ENCODE results near the gene TERF2IP.

TERF2IP gene

DNA sequence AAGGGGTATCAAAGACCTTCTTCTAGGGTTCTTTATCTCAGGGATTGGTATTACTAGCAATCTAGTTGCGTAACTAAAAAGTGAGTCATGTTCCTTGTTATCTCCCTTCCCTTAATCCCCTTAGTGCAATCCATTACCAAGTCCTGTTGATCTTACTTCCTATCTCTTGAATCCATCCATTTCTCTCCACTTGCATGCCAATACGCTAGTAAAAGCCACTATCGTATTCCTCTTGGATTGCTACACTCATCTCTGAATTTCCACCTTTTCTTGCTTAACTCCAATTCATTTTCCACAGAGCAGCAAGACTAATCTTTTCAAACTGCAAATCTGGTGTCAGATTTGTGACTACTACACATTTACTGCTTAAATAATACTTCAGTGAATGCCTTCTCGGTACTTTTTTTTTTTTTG, 22.6 kb upstream of the TERF2IP start:
- no peak for TF ChIP-seq GATA3 (IDR thresholded peaks at IDR 0.05; ENCODE audit: low read depth, low read length)

- TF ChIP-seq GATA2 (IDR thresholded peaks at IDR 0.05; ENCODE audit: low read depth, low read length), result no peak
- no peak for TF ChIP-seq GATA3 (IDR thresholded peaks at IDR 0.05; ENCODE audit: low read depth, low read length)
Observed at GRCh38 chr16:75626806-75627205, 20.8 kb upstream of the TERF2IP start.

DNA sequence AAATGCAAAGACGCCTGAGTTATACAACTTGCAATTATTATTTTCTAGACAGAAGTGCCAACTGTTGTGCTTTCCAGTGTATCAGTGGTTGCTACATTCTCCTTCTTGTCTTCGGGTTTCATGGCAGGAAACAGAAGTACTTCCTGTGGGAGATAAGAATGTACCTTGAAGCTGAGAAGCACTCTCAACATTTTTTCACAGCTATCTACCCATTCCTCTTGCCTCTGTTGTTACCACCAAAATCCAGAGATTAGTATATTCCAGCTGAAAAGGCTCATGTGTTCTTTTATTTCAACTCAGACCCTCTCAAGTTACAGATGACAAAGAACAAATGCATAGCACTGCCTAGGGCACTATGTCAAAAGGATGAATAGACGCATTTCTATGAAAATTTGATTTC, 19.7 kb upstream of the TERF2IP start:
- TF ChIP-seq GATA2 (IDR thresholded peaks at IDR 0.05; ENCODE audit: low read depth, low read length) (no peak), GATA3 (IDR thresholded peaks at IDR 0.05; ENCODE audit: low read depth, low read length) (no peak)

DNA sequence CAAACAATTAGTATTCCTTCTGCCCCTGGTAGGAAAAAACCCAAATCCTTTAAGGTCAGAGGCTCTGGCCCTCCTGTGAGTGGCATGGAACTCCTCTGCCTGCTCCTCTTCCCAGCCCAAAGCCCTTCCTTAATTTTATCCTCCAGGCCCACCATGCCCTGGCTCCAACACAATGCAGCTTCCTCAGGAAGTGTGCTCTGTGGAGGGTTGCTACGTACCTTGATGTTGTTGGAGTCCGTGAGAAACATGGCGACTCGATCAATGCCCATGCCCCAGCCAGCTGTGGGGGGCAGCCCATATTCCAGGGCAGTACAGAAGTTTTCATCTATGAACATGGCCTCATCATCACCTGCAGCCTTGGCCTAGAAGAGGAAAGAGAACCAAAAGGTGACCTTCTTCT, 19.2 kb upstream of the TERF2IP start:
- TF ChIP-seq GATA2 (IDR thresholded peaks at IDR 0.05; ENCODE audit: low read depth, low read length) (no peak), GATA3 (IDR thresholded peaks at IDR 0.05; ENCODE audit: low read depth, low read length) (no peak)

GRCh38 chr16:75629132-75629531, 18.4 kb upstream of the TERF2IP start:
- no peak for TF ChIP-seq GATA2 (IDR thresholded peaks at IDR 0.05; ENCODE audit: low read depth, low read length)
- no peak for TF ChIP-seq GATA3 (IDR thresholded peaks at IDR 0.05; ENCODE audit: low read depth, low read length)

- TF ChIP-seq GATA3 (IDR thresholded peaks at IDR 0.05; ENCODE audit: low read depth, low read length) (no peak), GATA2 (IDR thresholded peaks at IDR 0.05; ENCODE audit: low read depth, low read length) (no peak)
Observed at GRCh38 chr16:75630052-75630451, 17.5 kb upstream of the TERF2IP start.

- TF ChIP-seq GATA2 (IDR thresholded peaks at IDR 0.05; ENCODE audit: low read depth, low read length) (no peak), GATA3 (IDR thresholded peaks at IDR 0.05; ENCODE audit: low read depth, low read length) (no peak)
Observed at GRCh38 chr16:75632857-75633256, 14.7 kb upstream of the TERF2IP start.

DNA sequence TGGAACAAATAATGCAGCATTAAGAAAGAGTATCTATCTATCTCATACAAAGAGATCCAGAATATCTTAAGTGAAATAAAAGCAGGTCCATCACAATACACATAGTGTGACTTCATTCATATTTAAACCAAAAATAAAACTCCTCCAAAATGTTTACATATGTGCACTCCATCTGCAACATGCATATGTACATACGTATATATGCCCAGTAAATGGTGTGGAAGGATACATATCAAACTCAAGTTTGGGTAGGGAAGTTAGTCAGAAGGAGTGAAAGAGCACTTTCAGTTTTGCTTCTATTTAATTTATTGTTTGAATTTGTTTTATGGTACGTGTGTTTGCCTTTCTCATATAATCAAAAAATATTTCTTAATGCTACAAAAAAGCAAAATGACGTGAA, 12.5 kb upstream of the TERF2IP start:
- no peak for TF ChIP-seq GATA2 (IDR thresholded peaks at IDR 0.05; ENCODE audit: low read depth, low read length)
- no peak for TF ChIP-seq GATA3 (IDR thresholded peaks at IDR 0.05; ENCODE audit: low read depth, low read length)

DNA sequence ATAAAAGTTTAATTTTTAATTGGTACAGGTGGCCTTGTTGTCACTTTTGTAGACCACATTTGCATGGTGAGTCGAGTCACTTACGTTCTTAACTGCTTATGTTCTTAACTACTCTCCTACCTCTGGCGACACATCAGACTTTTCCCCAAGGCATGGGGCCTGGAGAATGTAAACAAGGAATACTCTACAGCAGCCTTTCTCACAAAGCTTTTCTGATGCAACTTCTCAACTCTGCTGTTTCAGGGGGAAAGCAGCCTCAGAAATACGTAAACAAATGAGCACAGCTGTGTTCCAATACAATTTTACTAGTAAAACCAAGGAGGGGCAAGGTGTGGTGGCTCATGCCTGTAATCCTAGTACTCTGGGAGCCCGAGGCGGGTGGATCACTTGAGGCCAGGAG, 7.0 kb upstream of the TERF2IP start:
- TF ChIP-seq GATA3 (IDR thresholded peaks at IDR 0.05; ENCODE audit: low read depth, low read length), result no peak
- no peak for TF ChIP-seq GATA2 (IDR thresholded peaks at IDR 0.05; ENCODE audit: low read depth, low read length)

DNA sequence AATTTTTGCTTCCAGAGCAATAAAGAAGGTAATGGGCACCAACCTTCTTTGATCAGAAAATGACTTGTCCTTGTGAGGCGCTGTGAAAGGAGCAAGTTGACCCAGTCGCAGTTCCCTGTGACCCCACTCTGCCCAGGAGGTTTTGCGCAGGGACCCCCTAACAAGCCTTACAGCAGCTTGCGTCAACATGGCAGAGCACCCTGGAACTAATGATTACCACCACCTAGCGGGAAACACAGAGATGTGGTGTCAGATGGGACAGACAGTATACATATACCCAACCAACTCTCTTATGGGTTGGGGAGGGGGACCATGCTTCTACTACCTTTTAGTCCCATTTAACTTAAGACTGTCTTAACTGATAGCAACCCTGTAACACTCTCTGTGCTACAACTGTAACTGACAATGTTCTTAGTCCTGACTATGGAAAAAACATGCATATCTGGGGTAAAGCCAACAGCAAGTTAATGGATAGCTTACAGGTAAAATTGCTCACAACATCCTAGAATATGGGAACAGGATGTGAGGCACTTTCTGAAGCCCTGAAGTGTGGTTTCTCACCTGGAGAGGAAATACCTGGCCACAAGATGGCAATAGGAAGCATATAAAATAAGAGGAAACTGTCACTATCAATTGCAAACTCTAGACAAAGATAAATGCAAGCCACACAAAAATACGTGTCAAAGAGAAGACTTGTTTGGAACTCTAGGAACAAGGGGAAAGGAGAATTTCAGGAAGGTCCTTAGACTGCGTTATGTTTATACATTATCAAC, 3.1 kb upstream of the TERF2IP start:
- TF ChIP-seq GATA2 (IDR thresholded peaks at IDR 0.05; ENCODE audit: low read depth, low read length), result no peak
- TF ChIP-seq GATA3 (IDR thresholded peaks at IDR 0.05; ENCODE audit: low read depth, low read length), result no peak

- TF ChIP-seq GATA3 (IDR thresholded peaks at IDR 0.05; ENCODE audit: low read depth, low read length), result no peak
- TF ChIP-seq GATA2 (IDR thresholded peaks at IDR 0.05; ENCODE audit: low read depth, low read length), result no peak
Observed at GRCh38 chr16:75647112-75647491, 471 bp upstream of the TERF2IP start.

DNA sequence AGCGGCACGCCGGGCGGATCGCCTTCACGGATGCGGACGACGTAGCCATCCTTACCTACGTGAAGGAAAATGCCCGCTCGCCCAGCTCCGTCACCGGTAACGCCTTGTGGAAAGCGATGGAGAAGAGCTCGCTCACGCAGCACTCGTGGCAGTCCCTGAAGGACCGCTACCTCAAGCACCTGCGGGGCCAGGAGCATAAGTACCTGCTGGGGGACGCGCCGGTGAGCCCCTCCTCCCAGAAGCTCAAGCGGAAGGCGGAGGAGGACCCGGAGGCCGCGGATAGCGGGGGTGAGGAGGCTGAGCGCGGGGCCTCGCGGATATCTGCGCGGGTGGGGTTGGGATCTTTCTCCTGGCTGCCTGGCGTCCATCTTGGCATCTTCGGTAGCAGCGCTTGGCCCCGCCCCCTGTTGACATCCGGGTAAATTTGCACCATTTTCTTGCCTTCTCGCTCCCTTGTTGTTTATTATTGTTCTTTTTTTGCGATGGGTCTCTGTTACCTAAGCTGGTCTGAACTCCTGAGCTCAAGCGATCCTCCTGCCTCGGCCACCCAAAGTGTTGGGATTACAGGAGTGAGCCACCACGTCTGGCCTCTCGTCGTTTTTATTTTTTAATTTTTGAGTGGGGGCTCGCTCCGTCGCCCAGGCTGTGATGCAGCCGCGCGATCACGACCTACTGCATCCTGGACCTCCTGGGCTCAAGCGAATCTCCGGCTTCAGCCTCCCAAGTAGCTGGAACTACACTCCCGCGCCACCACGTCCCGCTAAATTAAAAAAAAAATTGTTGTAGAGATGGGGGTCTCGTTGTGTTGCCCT, 898 bp downstream of the TERF2IP start:
- no peak for TF ChIP-seq GATA3 (IDR thresholded peaks at IDR 0.05; ENCODE audit: low read depth, low read length)
- TF ChIP-seq GATA2 (IDR thresholded peaks at IDR 0.05; ENCODE audit: low read depth, low read length), result no peak

DNA sequence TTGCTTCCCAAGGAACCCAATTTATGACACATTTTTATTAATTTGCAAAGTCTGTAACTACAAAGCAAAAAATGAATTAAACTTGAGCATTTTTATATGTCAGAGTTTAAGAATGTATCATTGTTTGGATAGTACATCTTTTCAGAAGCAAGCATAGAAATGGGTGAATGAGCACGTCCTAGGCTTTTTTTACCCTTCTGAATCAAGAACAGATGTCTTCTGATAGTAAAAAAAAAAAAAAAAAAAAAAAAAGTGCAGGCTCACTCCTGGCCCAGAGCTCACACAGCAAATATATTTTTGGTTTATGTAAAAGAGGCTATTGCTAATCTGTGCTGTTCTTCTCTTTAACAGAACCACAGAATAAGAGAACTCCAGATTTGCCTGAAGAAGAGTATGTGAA, 6.3 kb downstream of the TERF2IP start:
- no peak for TF ChIP-seq GATA2 (IDR thresholded peaks at IDR 0.05; ENCODE audit: low read depth, low read length)
- no peak for TF ChIP-seq GATA3 (IDR thresholded peaks at IDR 0.05; ENCODE audit: low read depth, low read length)

DNA sequence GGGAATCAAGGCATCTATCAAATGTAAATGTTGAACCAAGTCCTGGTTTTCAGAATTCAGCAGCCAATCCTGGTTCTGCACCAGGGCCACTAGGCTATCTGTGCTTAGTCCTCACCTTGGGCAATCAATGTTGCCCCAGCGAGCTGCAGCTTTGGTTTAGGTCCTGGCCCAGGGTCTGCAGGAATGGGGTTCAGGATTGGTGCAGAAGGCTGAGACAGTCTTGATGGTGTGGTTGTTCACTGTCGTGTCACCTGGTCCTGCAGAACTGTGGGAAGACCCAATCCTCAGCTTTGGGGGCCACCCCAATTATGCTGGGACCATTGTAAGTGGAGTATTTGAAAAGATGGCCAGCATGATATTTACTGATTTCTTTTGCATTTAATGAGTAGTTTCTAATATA, 10.6 kb downstream of the TERF2IP start:
- no peak for TF ChIP-seq GATA2 (IDR thresholded peaks at IDR 0.05; ENCODE audit: low read depth, low read length)
- TF ChIP-seq GATA3 (IDR thresholded peaks at IDR 0.05; ENCODE audit: low read depth, low read length), result no peak

DNA sequence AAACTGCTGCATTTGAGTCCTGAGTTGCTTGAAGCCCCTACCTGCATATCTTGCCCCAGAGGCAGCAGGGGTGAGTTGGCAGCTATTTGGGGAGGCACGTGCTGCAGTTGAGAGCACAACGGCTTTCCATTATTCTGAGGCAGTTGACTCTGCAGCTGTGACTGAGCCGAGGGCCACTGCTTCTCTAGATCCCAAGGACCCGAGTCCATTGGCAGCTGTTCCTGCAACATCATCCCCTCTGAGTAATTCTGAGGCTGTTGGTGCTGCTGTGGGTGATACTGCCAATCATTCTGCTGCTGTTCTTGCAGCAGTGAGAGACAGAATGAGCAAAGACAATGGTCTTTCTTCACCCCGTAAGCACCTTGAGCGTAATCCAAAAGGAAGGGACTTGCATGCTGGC, 12.7 kb downstream of the TERF2IP start:
- TF ChIP-seq GATA3 (IDR thresholded peaks at IDR 0.05; ENCODE audit: low read depth, low read length) (no peak), GATA2 (IDR thresholded peaks at IDR 0.05; ENCODE audit: low read depth, low read length) (no peak)

Measured in SH-SY5Y (cell line).